ENCODE measurements around the gene GLIS1. TPM values are rescaled to one million over a fixed set of nuclear protein-coding genes. Genes with fewer than 3 reads are reported as not detected.

Gene GLIS1
- total RNA-seq, 2 experiments from 2014 or later = not detected

GRCh38 chr1:53475664-53476063 is 263.3 kb downstream of the GLIS1 start:
- no peaks in the 10 kb centered on the region for H3K27me3 Mint-ChIP-seq
- H3K4me1 Mint-ChIP-seq (ENCODE audit: low read depth) = no peaks in the 10 kb centered on the region
- no peak for DNase-seq
- intact Hi-C loops (cut with micrococcal nuclease) = no loop called here
- H3K9me3 Mint-ChIP-seq = no peaks in the 10 kb centered on the region
- ATAC-seq = no peak
- no peak overlapping the region for H3K4me3 Mint-ChIP-seq
- CTCF ChIA-PET = interaction anchor here (0.9 to 1.1 kb wide), 2 partner anchors 10 to 197 kb away, joined by 3 read pairs; no protein-coding TSS in a partner anchor
- POLR2A ChIA-PET = no interaction called here
- H3K27ac Mint-ChIP-seq = no peak overlapping the region
- no peak for TF ChIP-seq CTCF (IDR thresholded peaks at IDR 0.05)
- no peaks in the 10 kb centered on the region for H3K36me3 Mint-ChIP-seq (ENCODE audit: low read depth)

- TF ChIP-seq CTCF (IDR thresholded peaks at IDR 0.05) = peak; percentile 36
- CTCF ChIA-PET = interaction anchor here (0.6 to 1.6 kb wide), 4 partner anchors 11 to 204 kb away, joined by 3 to 6 read pairs (median 3); no protein-coding TSS in a partner anchor
- Mint-ChIP-seq H3K27me3 (no peaks in the 10 kb centered on the region), H3K4me1 (ENCODE audit: low read depth) (no peaks in the 10 kb centered on the region), H3K36me3 (ENCODE audit: low read depth) (no peaks in the 10 kb centered on the region), H3K27ac (no peak overlapping the region), H3K4me3 (no peak overlapping the region), H3K9me3 (no peaks in the 10 kb centered on the region)
- intact Hi-C loops (cut with micrococcal nuclease) = no loop called here
- POLR2A ChIA-PET = no interaction called here
- peak; percentile 45 for DNase-seq
- ATAC-seq = no peak
Observed at GRCh38 chr1:53473463-53473862, 265.5 kb downstream of the GLIS1 start.

- intact Hi-C loops (cut with micrococcal nuclease) = no loop called here
- Mint-ChIP-seq H3K36me3 (ENCODE audit: low read depth) (no peaks in the 10 kb centered on the region), H3K27ac (no peak overlapping the region), H3K27me3 (no peaks in the 10 kb centered on the region), H3K4me1 (ENCODE audit: low read depth) (no peaks in the 10 kb centered on the region), H3K4me3 (no peak overlapping the region), H3K9me3 (no peaks in the 10 kb centered on the region)
- ATAC-seq (no peak), DNase-seq (no peak)
- TF ChIP-seq CTCF (IDR thresholded peaks at IDR 0.05) = no peak
- ChIA-PET POLR2A (no interaction called here), CTCF (no interaction called here)
Observed at GRCh38 chr1:53471000-53471399, 268.0 kb downstream of the GLIS1 start.

- ATAC-seq (no peak), DNase-seq (no peak)
- Mint-ChIP-seq H3K36me3 (ENCODE audit: low read depth) (no peaks in the 10 kb centered on the region), H3K4me3 (no peak overlapping the region), H3K27ac (no peak overlapping the region), H3K4me1 (ENCODE audit: low read depth) (peaks cover 3% of the 10 kb centered on the region), H3K9me3 (no peaks in the 10 kb centered on the region), H3K27me3 (no peaks in the 10 kb centered on the region)
- ChIA-PET CTCF (no interaction called here), POLR2A (no interaction called here)
- intact Hi-C loops (cut with micrococcal nuclease) = no loop called here
- no peak for TF ChIP-seq CTCF (IDR thresholded peaks at IDR 0.05)
Observed at GRCh38 chr1:53470584-53470983, 268.4 kb downstream of the GLIS1 start.

- Mint-ChIP-seq H3K4me3 (no peak overlapping the region), H3K27ac (no peak overlapping the region), H3K36me3 (ENCODE audit: low read depth) (no peaks in the 10 kb centered on the region), H3K4me1 (ENCODE audit: low read depth) (peaks cover 3% of the 10 kb centered on the region), H3K9me3 (no peaks in the 10 kb centered on the region), H3K27me3 (no peaks in the 10 kb centered on the region)
- ChIA-PET POLR2A (no interaction called here), CTCF (interaction anchor here (1.2 kb wide), 1 partner anchor 15 kb away, joined by 4 read pairs; no protein-coding TSS in a partner anchor)
- TF ChIP-seq CTCF (IDR thresholded peaks at IDR 0.05) = no peak
- DNase-seq (no peak), ATAC-seq (no peak)
- intact Hi-C loops (cut with micrococcal nuclease) = no loop called here
Observed at GRCh38 chr1:53470155-53470554, 268.8 kb downstream of the GLIS1 start.

All from activated CD8-positive, alpha-beta T cell treated with anti-CD3 and anti-CD28 coated beads for 36 hours (primary cell).